PFSK-1 (cell line): ENCODE results near the gene NR2E3.

Source experiments
- FOXP2 ChIP-seq: optimal IDR thresholded peaks from 2 replicates; pipeline ENCODE3; 2011; ENCODE audit warnings: borderline replicate concordance, control low read depth, inconsistent platforms; ENCODE audit not compliant: insufficient read depth; ENCODE audit errors: extremely low read length, extremely low read depth
- POLR2AphosphoS5 ChIP-seq: IDR thresholded peaks from 2 replicates; pipeline ENCODE4 v1.6.1; 2012; ENCODE audit warnings: low read depth, mild to moderate bottlenecking, control low read depth, low read length, moderate library complexity
- SIN3A ChIP-seq: IDR thresholded peaks from 2 replicates; pipeline ENCODE4 v1.6.1; 2012; ENCODE audit warnings: mild to moderate bottlenecking, low read length, moderate library complexity, borderline replicate concordance; ENCODE audit not compliant: insufficient read depth
- TAF1 ChIP-seq: IDR thresholded peaks from 2 replicates; pipeline ENCODE4 v1.6.1; 2012; ENCODE audit warnings: low read length, control low read depth, borderline replicate concordance; ENCODE audit not compliant: insufficient read depth
- TF ChIP-seq, protein P1 (sequence below), 2 experiments: IDR thresholded peaks; 2 replicates each; pipeline versions ENCODE4 v1.6.1 to v1.8.0; 2011 to 2012; ENCODE audit warnings: low read depth in 2 of 2, low read length in 2 of 2, control low read depth in 1 of 2, inconsistent platforms in 1 of 2, mild to moderate bottlenecking in 1 of 2, moderate library complexity in 1 of 2; ENCODE audit not compliant: insufficient read depth in 1 of 2

DNA sequence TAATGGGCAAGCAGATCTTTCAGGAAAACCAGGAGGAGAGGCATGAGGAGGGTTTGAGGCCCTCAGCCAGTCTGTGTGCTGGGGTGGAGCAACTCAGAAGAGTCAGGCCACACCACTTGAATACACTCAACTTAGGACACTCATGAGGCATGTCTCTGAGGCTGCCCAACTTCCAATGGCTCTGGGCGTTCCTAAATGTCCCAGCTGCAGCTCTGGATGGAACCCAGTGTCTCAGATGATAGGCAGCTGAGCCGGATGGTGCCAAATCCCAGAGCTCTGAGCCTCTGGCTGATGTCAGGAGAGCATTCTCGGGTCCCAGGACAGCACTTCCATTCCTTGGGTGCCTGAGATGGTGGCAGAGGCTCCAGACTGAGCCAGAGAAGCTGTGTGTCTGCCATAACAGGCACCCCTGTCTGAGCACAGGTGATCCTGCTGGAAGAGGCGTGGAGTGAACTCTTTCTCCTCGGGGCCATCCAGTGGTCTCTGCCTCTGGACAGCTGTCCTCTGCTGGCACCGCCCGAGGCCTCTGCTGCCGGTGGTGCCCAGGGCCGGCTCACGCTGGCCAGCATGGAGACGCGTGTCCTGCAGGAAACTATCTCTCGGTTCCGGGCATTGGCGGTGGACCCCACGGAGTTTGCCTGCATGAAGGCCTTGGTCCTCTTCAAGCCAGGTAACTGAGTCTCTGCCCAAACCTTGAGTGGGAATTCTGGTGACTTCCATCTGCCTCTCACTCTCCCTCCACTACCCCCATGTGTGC lies 2.8 kb downstream of the NR2E3 start:
- TF ChIP-seq, protein P1, sequence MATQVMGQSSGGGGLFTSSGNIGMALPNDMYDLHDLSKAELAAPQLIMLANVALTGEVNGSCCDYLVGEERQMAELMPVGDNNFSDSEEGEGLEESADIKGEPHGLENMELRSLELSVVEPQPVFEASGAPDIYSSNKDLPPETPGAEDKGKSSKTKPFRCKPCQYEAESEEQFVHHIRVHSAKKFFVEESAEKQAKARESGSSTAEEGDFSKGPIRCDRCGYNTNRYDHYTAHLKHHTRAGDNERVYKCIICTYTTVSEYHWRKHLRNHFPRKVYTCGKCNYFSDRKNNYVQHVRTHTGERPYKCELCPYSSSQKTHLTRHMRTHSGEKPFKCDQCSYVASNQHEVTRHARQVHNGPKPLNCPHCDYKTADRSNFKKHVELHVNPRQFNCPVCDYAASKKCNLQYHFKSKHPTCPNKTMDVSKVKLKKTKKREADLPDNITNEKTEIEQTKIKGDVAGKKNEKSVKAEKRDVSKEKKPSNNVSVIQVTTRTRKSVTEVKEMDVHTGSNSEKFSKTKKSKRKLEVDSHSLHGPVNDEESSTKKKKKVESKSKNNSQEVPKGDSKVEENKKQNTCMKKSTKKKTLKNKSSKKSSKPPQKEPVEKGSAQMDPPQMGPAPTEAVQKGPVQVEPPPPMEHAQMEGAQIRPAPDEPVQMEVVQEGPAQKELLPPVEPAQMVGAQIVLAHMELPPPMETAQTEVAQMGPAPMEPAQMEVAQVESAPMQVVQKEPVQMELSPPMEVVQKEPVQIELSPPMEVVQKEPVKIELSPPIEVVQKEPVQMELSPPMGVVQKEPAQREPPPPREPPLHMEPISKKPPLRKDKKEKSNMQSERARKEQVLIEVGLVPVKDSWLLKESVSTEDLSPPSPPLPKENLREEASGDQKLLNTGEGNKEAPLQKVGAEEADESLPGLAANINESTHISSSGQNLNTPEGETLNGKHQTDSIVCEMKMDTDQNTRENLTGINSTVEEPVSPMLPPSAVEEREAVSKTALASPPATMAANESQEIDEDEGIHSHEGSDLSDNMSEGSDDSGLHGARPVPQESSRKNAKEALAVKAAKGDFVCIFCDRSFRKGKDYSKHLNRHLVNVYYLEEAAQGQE (IDR thresholded peaks at IDR 0.05; ENCODE audit: insufficient read depth in 1 of 2, low read depth in 2 of 2, low read length in 2 of 2) = no peak
- TF ChIP-seq POLR2AphosphoS5 (no peak), TAF1 (no peak), SIN3A (no peak), FOXP2 (no peak)
